HepG2 (cell line): ENCODE data around the gene ENTPD2. TPM values are rescaled to one million over a fixed set of nuclear protein-coding genes. Genes with fewer than 3 reads are reported as not detected.
A peak's percentile ranks its signal among the peaks of the same experiment; 100 is the strongest.

ENCODE experiments used
- ATAC-seq: fragments of 200-7000 bp; cut with Tn5 transposase; 3 replicates; pipeline ENCODE4 v1.9.1; 2020; ENCODE audit warnings: mild to moderate bottlenecking, moderate library complexity
- BruUV-seq: library from RNA; stranded (reverse); fragments of 400-500 nt; replicated peaks from 2 replicates; lab custom pipeline; 2021; lab: Mats Ljungman, UMichigan
- CTCF ChIA-PET: fragments of 300-600 bp; formaldehyde crosslinking; extraction: SDS; loops from one replicate; lab custom pipeline; 2021; ENCODE audit warnings: low total read pairs, inconsistent platforms, low intra/inter-chr PET ratio; lab: Yijun Ruan, JAX
- POLR2A ChIA-PET: fragments of 350-600 bp; sonication (Branson Sonifier 250); formaldehyde crosslinking; loops from one replicate; lab custom pipeline; 2020; ENCODE audit warnings: antibody characterized with exemption, inconsistent platforms; lab: Yijun Ruan, JAX
- DNase-seq: peaks from one replicate; pipeline ENCODE4 v3.0.0-alpha.2; 2015; ENCODE audit warnings: low spot score
- FAIRE-seq: peaks from 3 replicates; lab custom pipeline; 2011; peaks lifted over from hg19 to GRCh38; lab: Jason Lieb, UNC
- H2AFZ ChIP-seq: one replicate; pipeline ENCODE4 v1.6.1; 2011; ENCODE audit warnings: low read length, inconsistent platforms
- H3K27ac ChIP-seq: fragments of 300-600 bp; 3 replicates; pipeline ENCODE4 v1.8.0; 2011; ENCODE audit warnings: mixed run types, mild to moderate bottlenecking, mixed read lengths, low read length, inconsistent platforms; ENCODE audit not compliant: insufficient read depth; ENCODE audit errors: extremely low read length
- H3K27me3 ChIP-seq, 2 experiments: fragments of 200-600 bp in 1 of 2; 2 replicates in 1 of 2; 3 replicates in 1 of 2; pipeline versions ENCODE4 v1.6.0 to v1.8.0; 2011; ENCODE audit warnings: low read length in 2 of 2, mild to moderate bottlenecking in 2 of 2, moderate library complexity in 2 of 2, inconsistent platforms in 1 of 2; ENCODE audit not compliant: insufficient read depth in 2 of 2, control insufficient read depth in 1 of 2
- H3K36me3 ChIP-seq, 2 experiments: fragments of 200-600 bp in 1 of 2; replicated peaks in 1 of 2; 2 replicates in 1 of 2; 3 replicates in 1 of 2; pipeline versions ENCODE4 v1.5.1 to v1.8.0; 2011; ENCODE audit warnings: low read length in 2 of 2, inconsistent platforms in 1 of 2; ENCODE audit not compliant: insufficient read depth in 2 of 2, control insufficient read depth in 1 of 2
- H3K4me1 ChIP-seq: 2 replicates; pipeline ENCODE4 v1.5.1; 2012; ENCODE audit warnings: low read length, inconsistent platforms; ENCODE audit not compliant: insufficient read depth
- H3K4me2 ChIP-seq: 2 replicates; pipeline ENCODE4 v1.6.0; 2011; ENCODE audit warnings: low read depth, low read length, inconsistent platforms
- H3K4me3 ChIP-seq, 3 experiments: fragments of 200-600 bp in 1 of 3; sonication (generic), shearing (Covaris generic) in 1 of 3; replicated peaks in 1 of 3; 2 replicates each; pipeline ENCODE4 v1.5.1; 2011 to 2016; ENCODE audit warnings: low read length in 3 of 3, inconsistent platforms in 2 of 3, low read depth in 2 of 3, mild to moderate bottlenecking in 2 of 3, control low read depth in 1 of 3, mixed read lengths in 1 of 3; ENCODE audit not compliant: insufficient read depth in 1 of 3
- H3K79me2 ChIP-seq: one replicate; pipeline ENCODE4 v1.6.1; 2011; ENCODE audit warnings: low read length, inconsistent platforms; ENCODE audit not compliant: insufficient read depth
- H3K9ac ChIP-seq: 2 replicates; pipeline ENCODE4 v1.6.0; 2011; ENCODE audit warnings: mild to moderate bottlenecking, low read depth, low read length, inconsistent platforms; ENCODE audit not compliant: insufficient read depth
- H3K9me3 ChIP-seq: 2 replicates; pipeline ENCODE4 v1.5.1; 2012; ENCODE audit warnings: mild to moderate bottlenecking, low read length
- H4K20me1 ChIP-seq: 2 replicates; pipeline ENCODE4 v1.6.0; 2011; ENCODE audit warnings: inconsistent platforms, mild to moderate bottlenecking, low read length, moderate library complexity; ENCODE audit not compliant: insufficient read depth
- ARNTL ChIP-seq: sonication (generic); formaldehyde crosslinking; IDR thresholded peaks from 2 replicates; pipeline ENCODE4 v1.4.0; 2020; ENCODE audit warnings: mild to moderate bottlenecking, missing genetic modification reagents
- CEBPB ChIP-seq: IDR thresholded peaks from 2 replicates; pipeline ENCODE4 v1.6.1; 2011; ENCODE audit warnings: low read depth, low read length, improper control_type of control experiment, borderline replicate concordance
- CEBPG ChIP-seq: IDR thresholded peaks from 2 replicates; pipeline ENCODE4 v1.6.1; 2016
- CEBPZ ChIP-seq: IDR thresholded peaks from 2 replicates; pipeline ENCODE4 v1.6.1; 2012; ENCODE audit warnings: low read length, improper control_type of control experiment
- FOXK2 ChIP-seq: fragments of 450-650 bp; IDR thresholded peaks from 2 replicates; pipeline ENCODE4 v1.6.1; 2016
- HNF4G ChIP-seq, 2 experiments: sonication (generic) in 1 of 2; formaldehyde crosslinking in 1 of 2; IDR thresholded peaks; 2 replicates each; pipeline versions ENCODE4 v1.4.0 to v1.6.1; 2011 to 2020; ENCODE audit warnings: borderline replicate concordance in 2 of 2, low read depth in 2 of 2, mild to moderate bottlenecking in 2 of 2, low read length in 1 of 2, missing genetic modification reagents in 1 of 2, moderate library complexity in 1 of 2
- SMARCC2 ChIP-seq: fragments of 450-650 bp; IDR thresholded peaks from 2 replicates; pipeline ENCODE4 v1.6.1; 2017; ENCODE audit warnings: antibody characterized with exemption, mild to moderate bottlenecking
- WGBS: methylation state at CpG from one replicate; pipeline ENCODE4 v1.1.6; 2017; ENCODE audit warnings: low lambda C conversion rate; 5-methylcytosine and 5-hydroxymethylcytosine counted together
- in situ Hi-C: cut with HindIII; loops from 2 replicates; pipeline ENCODE4 v1.10.0; 2017; ENCODE audit warnings: low pct_unique_long_range_greater_than_20kb; ENCODE audit not compliant: extremely low pct_ligation_motif_present
- intact Hi-C: fragments of 100-400 bp; cut with micrococcal nuclease; formaldehyde crosslinking; loops from one replicate; pipeline ENCODE4 v1.10.0; 2022; ENCODE audit not compliant: unreplicated experiment
- polyA plus RNA-seq, 8 experiments: library from polyadenylated mRNA; depleted of rRNA in 3 of 8; stranded (reverse) in 7 of 8; unstranded in 1 of 8; fragments of >200 nt; fragmentation: Illumina TruSeq in 4 of 8; extraction: Trizol in 4 of 8; gene quantifications; 2 replicates each; pipeline versions ENCODE4 v1.2.1 to v1.2.3, GENCODE V29; 2011 to 2016; ENCODE audit warnings: low read depth in 4 of 8, missing spikeins in 1 of 8, mixed read lengths in 1 of 8; ENCODE audit not compliant: insufficient read depth in 1 of 8
- total RNA-seq, 5 experiments: library from RNA; depleted of rRNA; stranded (reverse); fragments of >200 nt; fragmentation: Illumina TruSeq; extraction: Trizol; gene quantifications; 2 replicates each; pipeline ENCODE4 v1.2.3, GENCODE V29; 2016; ENCODE audit warnings: low read depth in 1 of 5

Gene ENTPD2
- total and polyA plus RNA-seq, 2 of the 13 experiments (the other 11 are each of a cell fraction or from before 2014, with no cell fraction given), result 0.95 to 3.2 TPM

GRCh38 chr9:137075275-137075775 lies 21.5 kb upstream of the ENTPD2 start:
- Histone ChIP-seq H3K4me1 (peaks cover 52% of the 10 kb centered on the region), H4K20me1 (no peaks in the 10 kb centered on the region), H3K9me3 (no peaks in the 10 kb centered on the region), H3K79me2 (no peaks in the 10 kb centered on the region), H3K9ac (no peak overlapping the region), H3K27me3 (no peaks in the 10 kb centered on the region), H3K36me3 (peaks cover 3 to 5% of the 10 kb centered on the region in 2 experiments; a peak in 3 of 5 replicates), H2AFZ (no peak overlapping the region), H3K4me2 (no peak overlapping the region), H3K4me3 (no peak overlapping the region), H3K27ac (no peak overlapping the region)
- no peak for ATAC-seq
- no peak for DNase-seq
- in situ Hi-C loops (no loop called here), intact Hi-C loops (no loop called here)
- TF ChIP-seq HNF4G (IDR thresholded peaks at IDR 0.05; ENCODE audit: borderline replicate concordance, low read depth, low read length) (no peak), HNF4G (CRISPR knock-in tag; IDR thresholded peaks at IDR 0.05; ENCODE audit: borderline replicate concordance, low read depth) (no peak), CEBPG (CRISPR knock-in tag) (0 out of 2 replicates have a peak, but pooled peaks have one; percentile 7), CEBPB (peak; percentile 71; the same call in 1 of the 2 replicates), ARNTL (CRISPR knock-in tag) (no peak), FOXK2 (no peak), SMARCC2 (no peak), CEBPZ (no peak)
- CTCF ChIA-PET, result no interaction called here
- 73% methylated on average over 12 of the region's 12 CpGs for WGBS
- POLR2A ChIA-PET, result interaction anchor here (2.9 kb wide), 1 partner anchor 11 kb away, joined by 30 read pairs; the partner anchor contains the start of gene MAN1B1
- FAIRE-seq, result no peak
- BruUV-seq, result no TSS peak
